Muscle layer of duodenum (tissue), 2 donors: ENCODE data around the gene SEC16B.

Experiments
- H3K27ac ChIP-seq: one replicate; pipeline ENCODE4 v1.7.0; 2013; ENCODE audit warnings: mild to moderate bottlenecking, low read length
- H3K27me3 ChIP-seq: one replicate; pipeline ENCODE4 v1.7.0; 2013; ENCODE audit warnings: low read depth, mild to moderate bottlenecking, control low read depth, low read length
- H3K36me3 ChIP-seq, 2 donors: one replicate each; pipeline ENCODE4 v1.7.0; 2013; ENCODE audit warnings: low read length in 2 of 2, control low read depth in 1 of 2, mild to moderate bottlenecking in 1 of 2; ENCODE audit not compliant: insufficient read depth in 2 of 2, control insufficient read depth in 1 of 2
- H3K4me1 ChIP-seq, 2 donors: one replicate each; pipeline ENCODE4 v1.7.0; 2013; ENCODE audit warnings: low read length in 2 of 2, mild to moderate bottlenecking in 2 of 2, control low read depth in 1 of 2, moderate library complexity in 1 of 2; ENCODE audit not compliant: insufficient read depth in 2 of 2, control insufficient read depth in 1 of 2
- H3K4me3 ChIP-seq, 2 donors: one replicate each; pipeline ENCODE4 v1.7.0; 2013; ENCODE audit warnings: low read length in 2 of 2, low read depth in 1 of 2, mild to moderate bottlenecking in 1 of 2
- H3K9me3 ChIP-seq, 2 donors: one replicate each; pipeline ENCODE4 v1.7.0; 2013; ENCODE audit warnings: low read length in 2 of 2, control low read depth in 1 of 2, mild to moderate bottlenecking in 1 of 2; ENCODE audit not compliant: control insufficient read depth in 1 of 2
- donor health status: healthy.

SEC16B gene

DNA sequence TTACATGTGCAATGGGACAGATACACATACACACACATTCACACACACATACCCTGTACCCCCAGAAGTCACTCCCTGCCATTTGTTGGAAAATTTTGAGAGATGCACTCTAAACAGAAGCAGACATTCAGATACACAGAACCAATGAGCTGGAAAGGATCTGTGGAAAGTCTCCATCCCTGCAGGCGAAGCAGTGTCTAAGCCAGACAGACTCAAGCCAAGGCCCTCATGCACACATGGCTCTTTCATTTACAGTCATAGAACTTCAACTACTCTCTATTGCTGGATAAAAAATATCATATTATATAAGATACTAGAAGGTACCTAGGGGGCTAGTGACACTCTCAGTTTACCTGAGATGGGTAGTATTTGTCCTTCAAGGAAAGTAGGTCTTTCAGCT is 7.3 kb upstream of the SEC16B start:
- no peak overlapping the region for H3K27ac ChIP-seq
- no peaks in the 10 kb centered on the region for H3K27me3 ChIP-seq
- no peaks in the 10 kb centered on the region for H3K4me1 ChIP-seq
- no peak overlapping the region for H3K4me3 ChIP-seq
- no peaks in the 10 kb centered on the region for H3K36me3 ChIP-seq
- no peaks in the 10 kb centered on the region for H3K9me3 ChIP-seq

DNA sequence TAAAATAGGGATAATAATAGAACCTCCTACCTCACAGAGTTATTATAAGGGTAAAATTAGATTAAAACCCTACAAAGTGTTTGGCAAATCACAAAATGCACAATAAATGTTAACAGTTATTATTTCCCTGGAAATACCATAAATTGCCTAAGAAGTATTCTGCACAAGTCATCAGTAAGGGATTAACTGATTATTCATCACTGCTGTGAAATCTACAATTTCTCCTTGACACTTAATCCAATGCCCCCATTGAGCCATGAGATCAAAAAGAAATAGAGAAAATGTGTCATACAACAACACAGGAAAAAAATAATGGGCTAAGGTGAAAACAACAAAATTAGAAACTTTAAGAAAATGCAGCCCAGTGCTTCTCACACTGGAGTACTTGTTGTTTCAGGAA is 6.7 kb upstream of the SEC16B start:
- no peaks in the 10 kb centered on the region for H3K27me3 ChIP-seq
- no peaks in the 10 kb centered on the region for H3K9me3 ChIP-seq
- H3K36me3 ChIP-seq = no peaks in the 10 kb centered on the region
- no peak overlapping the region for H3K27ac ChIP-seq
- no peaks in the 10 kb centered on the region for H3K4me1 ChIP-seq
- no peak overlapping the region for H3K4me3 ChIP-seq

DNA sequence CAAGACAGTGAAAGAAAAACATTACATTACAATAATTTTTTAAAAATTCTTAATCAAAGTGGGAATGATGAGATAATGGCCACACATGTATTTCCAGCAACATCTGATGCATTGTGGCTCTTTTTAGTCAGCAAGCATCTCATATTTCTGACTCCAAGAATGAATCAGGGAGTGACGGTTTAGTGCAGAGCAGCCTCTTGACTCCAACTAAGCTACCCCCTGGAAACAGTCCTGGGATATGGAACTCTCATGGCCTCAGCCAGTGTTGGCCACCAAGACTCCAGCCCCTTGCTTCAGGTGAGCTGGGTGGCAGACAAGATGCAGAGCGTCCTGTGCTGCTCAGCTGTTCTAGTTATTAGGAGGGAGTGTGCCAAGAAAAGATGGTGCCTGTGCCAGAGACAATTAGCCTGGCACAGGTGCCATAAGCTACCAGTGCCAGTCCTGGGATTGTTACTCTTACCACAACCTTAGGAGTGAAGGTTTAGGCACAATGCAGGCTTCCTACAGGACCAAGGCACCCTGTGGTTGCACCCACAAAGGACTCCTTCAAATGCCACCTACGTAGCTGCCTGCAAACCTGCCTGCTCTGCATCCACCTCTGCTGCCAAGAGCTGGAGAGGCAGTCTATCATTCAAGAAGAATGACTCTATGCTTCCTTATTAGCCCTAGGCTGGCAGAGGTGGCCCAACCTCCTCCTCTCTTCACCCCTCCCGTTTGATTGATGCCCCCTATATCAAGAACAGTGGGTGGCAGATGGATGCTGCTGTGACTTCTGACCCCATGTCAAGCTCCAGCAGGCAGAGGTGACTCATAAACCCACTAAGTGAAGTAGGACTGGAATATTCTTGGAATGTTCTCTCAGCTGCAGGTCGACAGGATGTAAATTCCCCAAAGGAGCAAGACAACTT is 6.0 kb upstream of the SEC16B start:
- H3K4me3 ChIP-seq = no peak overlapping the region
- no peaks in the 10 kb centered on the region for H3K36me3 ChIP-seq
- H3K27me3 ChIP-seq = no peaks in the 10 kb centered on the region
- H3K4me1 ChIP-seq = no peaks in the 10 kb centered on the region
- no peaks in the 10 kb centered on the region for H3K9me3 ChIP-seq
- no peak overlapping the region for H3K27ac ChIP-seq

DNA sequence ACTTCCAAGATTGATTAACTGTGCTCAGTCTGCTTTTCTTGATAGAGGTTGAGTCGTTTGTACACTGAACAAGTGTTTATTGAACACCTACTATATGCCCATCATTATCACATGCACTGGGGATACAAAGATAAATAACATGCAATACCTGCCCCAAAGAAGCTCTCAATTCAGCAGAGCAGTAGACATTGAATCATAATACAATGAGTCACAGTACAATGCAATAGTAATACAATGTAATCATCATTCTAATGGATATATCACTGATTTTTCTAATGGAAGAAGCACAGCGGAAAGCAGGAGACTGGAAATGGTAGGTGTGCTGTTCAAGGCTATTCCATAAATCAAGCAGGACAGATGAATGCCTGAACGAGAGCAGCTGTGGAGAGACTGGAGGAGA is 3.7 kb upstream of the SEC16B start:
- Histone ChIP-seq H3K27ac (no peak overlapping the region), H3K4me1 (no peaks in the 10 kb centered on the region), H3K4me3 (no peak overlapping the region), H3K27me3 (no peaks in the 10 kb centered on the region), H3K9me3 (no peaks in the 10 kb centered on the region), H3K36me3 (peaks cover 0 to 4% of the 10 kb centered on the region in 2 donors)

DNA sequence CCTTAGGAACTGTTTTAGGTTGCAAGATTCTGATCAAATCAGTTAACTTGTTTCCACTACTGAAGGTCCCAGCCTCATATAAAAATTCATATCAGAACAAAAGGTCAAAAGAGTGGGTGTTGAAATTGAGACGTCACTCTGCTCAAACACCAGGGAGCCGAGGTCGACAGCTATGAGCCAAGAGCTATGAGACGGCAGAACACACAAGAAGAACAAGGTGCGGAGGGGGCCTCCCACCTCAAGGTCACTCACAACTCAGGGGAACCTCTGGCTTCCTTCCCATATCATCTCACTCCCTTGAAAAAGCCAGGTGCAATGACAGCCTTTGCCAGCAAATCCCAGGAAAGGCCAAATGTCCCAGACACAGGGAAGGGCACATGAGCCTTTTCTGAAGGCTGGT is 749 bp downstream of the SEC16B start:
- Histone ChIP-seq H3K36me3 (peaks cover 14 to 24% of the 10 kb centered on the region in 2 donors), H3K4me3 (peak overlapping the region in 1 of 2 donors; percentile 33), H3K27me3 (no peaks in the 10 kb centered on the region), H3K4me1 (no peaks in the 10 kb centered on the region), H3K27ac (peak overlapping the region; percentile 74), H3K9me3 (no peaks in the 10 kb centered on the region)

DNA sequence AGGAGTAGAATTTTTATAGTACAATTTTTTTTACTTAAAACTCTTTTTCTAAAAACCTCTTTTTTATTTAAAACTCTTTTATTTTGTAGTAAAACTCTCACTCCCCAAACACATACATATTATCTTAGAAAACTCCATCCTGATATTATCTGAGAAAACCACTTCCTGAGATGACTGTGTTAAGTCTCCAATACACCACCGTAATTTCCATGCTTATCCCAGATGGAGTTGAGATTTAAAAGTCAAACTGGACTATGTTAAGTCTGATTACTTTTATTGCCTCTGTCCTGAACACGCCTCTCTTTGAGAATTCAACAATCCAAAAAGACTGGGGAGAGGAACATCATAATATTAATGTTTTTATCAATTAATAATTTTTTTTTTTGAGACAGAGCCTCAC is 3.7 kb downstream of the SEC16B start:
- H3K4me1 ChIP-seq = no peaks in the 10 kb centered on the region
- H3K36me3 ChIP-seq = peaks cover 15 to 29% of the 10 kb centered on the region in 2 donors
- H3K9me3 ChIP-seq = no peaks in the 10 kb centered on the region
- no peak overlapping the region for H3K4me3 ChIP-seq
- no peaks in the 10 kb centered on the region for H3K27me3 ChIP-seq
- no peak overlapping the region for H3K27ac ChIP-seq

DNA sequence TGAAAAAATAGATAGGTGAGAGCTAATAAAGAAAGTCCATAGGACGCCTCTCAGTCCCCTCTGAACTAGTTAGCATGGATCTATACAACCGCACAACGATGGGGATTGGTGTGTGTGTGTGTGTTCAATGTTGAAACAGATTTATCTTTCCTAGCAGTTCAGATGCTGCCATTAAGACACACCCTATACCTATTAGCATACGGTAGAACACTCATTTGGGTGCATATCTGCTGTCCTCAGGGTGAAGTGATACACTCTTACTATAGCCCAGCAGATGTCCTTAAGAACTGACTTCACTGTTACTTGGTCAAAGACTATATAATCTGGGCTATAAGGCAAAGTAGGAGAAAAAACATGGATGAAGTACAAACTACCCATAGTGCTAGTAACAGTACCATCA is 4.6 kb downstream of the SEC16B start:
- Histone ChIP-seq H3K4me3 (no peak overlapping the region), H3K27ac (no peak overlapping the region), H3K9me3 (no peaks in the 10 kb centered on the region), H3K4me1 (no peaks in the 10 kb centered on the region), H3K27me3 (no peaks in the 10 kb centered on the region), H3K36me3 (peaks cover 24 to 29% of the 10 kb centered on the region in 2 donors)

DNA sequence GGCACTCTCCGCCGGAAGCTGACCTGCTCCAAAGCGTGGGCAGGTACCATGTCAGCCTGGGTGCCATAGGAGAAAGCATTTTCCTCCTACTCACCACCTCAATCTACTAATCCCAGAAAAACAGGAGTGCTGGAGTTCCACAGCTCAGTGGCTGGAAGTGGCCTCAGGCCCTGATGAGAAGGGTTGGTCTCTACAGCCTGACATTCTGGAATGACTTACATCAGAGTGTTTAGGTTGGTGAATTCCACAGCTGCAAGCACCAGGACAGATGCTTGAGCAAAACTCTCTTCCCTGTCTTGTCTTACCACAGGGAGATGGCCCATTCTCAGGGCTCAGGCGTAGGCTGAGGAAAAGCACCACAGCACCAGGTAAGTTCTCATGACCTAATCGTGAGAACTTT is 5.5 kb downstream of the SEC16B start:
- H3K4me1 ChIP-seq = no peaks in the 10 kb centered on the region
- no peaks in the 10 kb centered on the region for H3K9me3 ChIP-seq
- no peak overlapping the region for H3K4me3 ChIP-seq
- H3K27ac ChIP-seq = no peak overlapping the region
- peaks cover 26 to 27% of the 10 kb centered on the region in 2 donors for H3K36me3 ChIP-seq
- no peaks in the 10 kb centered on the region for H3K27me3 ChIP-seq

DNA sequence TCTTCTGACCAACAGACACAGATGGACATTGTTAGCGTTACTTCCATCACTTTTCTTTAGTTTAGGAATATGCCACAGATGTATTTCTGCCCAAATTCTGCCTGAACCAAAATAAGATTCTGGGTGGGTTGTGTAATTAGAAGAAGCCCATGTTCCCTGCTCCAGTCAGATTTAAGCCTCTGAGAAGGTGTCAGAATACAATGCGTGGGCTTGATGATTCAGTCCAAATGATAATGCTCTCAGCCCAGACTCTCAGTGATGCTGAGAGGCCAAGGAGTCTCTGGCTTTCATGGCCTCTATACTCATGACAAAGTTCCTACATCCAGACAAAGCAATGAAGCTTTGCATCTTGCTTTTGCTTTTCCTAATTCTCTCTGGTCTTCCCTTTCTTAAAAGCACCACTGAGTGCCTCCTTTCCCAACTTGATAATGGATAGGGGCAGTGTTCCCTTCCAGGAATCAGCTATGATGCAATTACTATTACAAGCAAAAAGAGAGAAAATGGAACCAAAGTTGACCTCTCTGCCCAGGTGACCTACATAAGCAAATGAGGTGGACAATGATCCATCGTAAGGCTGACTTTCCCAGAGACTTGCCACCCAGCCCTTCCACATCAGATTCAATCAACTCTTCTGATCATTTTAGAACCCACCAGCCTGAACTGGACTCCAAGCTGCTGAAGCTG is 8.8 kb downstream of the SEC16B start:
- Histone ChIP-seq H3K27me3 (no peaks in the 10 kb centered on the region), H3K36me3 (peaks cover 19 to 27% of the 10 kb centered on the region in 2 donors), H3K27ac (no peak overlapping the region)

DNA sequence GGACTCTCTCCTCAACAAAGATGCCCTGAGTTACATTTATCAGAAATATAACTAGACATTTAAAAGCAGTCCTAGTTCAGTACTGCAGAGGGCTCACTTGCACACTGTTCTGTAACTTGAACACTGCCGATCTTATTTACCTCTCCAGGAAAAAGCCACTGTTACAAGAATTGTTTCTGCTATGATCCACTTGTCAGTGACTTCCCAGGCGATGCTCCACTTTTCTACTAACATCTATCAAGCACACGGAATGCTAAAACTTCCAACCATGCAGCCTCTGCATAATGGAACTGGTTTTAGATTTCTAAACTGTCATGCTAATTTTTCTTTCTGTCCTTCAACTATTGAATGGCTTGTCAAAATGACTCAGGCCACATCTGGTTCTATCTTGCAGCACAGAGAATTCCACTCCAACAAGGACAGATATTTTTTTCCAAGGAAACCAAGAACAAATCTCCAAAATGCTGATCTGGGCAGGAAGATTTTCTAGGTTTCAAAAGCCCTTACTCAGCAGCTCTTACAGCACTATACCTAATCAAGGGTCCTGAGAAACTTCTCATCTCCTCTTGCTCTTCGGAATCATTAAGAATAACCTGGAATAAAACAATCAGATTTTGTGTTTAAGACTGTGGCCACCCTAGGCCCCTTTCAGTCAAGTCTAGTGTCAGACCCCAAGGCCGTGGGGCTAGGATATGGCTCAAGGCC is 9.9 kb downstream of the SEC16B start:
- Histone ChIP-seq H3K27me3 (no peaks in the 10 kb centered on the region), H3K4me3 (no peak overlapping the region), H3K4me1 (no peaks in the 10 kb centered on the region), H3K9me3 (no peaks in the 10 kb centered on the region), H3K36me3 (peaks cover 18 to 21% of the 10 kb centered on the region in 2 donors), H3K27ac (no peak overlapping the region)

More for the DNA sequence above, 8.8 kb downstream of the SEC16B start:
- no peaks in the 10 kb centered on the region for H3K9me3 ChIP-seq
- H3K4me3 ChIP-seq = no peak overlapping the region
- H3K4me1 ChIP-seq = no peaks in the 10 kb centered on the region

DNA sequence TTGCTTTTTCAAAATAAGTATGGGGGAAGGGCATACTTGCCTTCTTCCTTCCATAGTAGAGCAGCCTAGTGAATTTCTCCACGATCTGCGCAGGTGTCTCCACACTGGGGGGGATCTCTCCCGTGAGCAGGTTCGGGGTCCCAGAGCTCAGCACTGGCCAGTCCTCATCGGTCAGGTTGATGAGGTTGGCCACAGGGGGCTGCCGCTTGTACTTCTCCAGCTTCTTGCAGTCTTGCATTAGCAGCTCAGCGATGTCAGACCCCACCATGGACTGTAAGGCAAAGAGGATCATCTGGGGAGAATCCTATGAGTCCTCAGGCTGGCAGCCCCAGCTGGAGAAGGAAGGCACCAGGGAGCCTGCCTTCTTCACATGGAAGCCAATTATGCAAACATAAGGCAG is 11.8 kb downstream of the SEC16B start:
- Histone ChIP-seq H3K9me3 (no peaks in the 10 kb centered on the region), H3K27me3 (no peaks in the 10 kb centered on the region), H3K4me1 (no peaks in the 10 kb centered on the region), H3K36me3 (peaks cover 4 to 26% of the 10 kb centered on the region in 2 donors), H3K27ac (no peak overlapping the region), H3K4me3 (no peak overlapping the region)
